ENCODE data around the gene DNAH5.

DNA sequence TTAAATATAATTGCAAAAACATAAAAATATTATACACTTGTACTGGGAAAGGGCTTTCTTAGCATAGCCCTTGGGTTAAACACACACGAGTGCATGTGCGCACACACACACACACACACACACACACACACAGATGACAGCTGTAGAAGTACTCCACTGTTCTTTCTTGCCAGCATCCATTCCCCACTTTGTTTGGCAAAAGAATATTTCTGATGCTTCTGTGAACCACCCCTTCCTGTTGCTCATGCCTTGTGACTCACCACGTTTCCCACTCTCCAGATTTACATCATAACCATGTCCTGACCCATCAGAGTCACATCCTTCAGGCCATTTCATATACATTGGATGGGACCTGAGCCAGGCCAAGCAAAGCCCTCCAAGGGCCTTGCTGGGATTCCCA, 280.1 kb downstream of the DNAH5 start:
- TF ChIP-seq, protein P1, sequence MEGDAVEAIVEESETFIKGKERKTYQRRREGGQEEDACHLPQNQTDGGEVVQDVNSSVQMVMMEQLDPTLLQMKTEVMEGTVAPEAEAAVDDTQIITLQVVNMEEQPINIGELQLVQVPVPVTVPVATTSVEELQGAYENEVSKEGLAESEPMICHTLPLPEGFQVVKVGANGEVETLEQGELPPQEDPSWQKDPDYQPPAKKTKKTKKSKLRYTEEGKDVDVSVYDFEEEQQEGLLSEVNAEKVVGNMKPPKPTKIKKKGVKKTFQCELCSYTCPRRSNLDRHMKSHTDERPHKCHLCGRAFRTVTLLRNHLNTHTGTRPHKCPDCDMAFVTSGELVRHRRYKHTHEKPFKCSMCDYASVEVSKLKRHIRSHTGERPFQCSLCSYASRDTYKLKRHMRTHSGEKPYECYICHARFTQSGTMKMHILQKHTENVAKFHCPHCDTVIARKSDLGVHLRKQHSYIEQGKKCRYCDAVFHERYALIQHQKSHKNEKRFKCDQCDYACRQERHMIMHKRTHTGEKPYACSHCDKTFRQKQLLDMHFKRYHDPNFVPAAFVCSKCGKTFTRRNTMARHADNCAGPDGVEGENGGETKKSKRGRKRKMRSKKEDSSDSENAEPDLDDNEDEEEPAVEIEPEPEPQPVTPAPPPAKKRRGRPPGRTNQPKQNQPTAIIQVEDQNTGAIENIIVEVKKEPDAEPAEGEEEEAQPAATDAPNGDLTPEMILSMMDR (IDR thresholded peaks at IDR 0.05), result no peak
- no peak for TF ChIP-seq POLR2A (IDR thresholded peaks at IDR 0.05)
